HG03097 (cell line): Measurements from ENCODE around the gene RPS19.
"Not testable (repeated sequence)": the region's sequence is repeated elsewhere in the genome, so short reads cannot be mapped to it uniquely, and the experiment has no call there.

Experiments used
- ATAC-seq: cut with Tn5 transposase; IDR thresholded peaks from one replicate; pipeline ENCODE4 v1.9.1; 2021; ENCODE audit not compliant: unreplicated experiment, low FRiP score

The RPS19 gene

GRCh38 chr19:41859213-41859617 lies 840 bp upstream of the RPS19 start:
- ATAC-seq, result no peak

GRCh38 chr19:41860419-41861115 lies 512 bp downstream of the RPS19 start:
- ATAC-seq, result no peak

DNA sequence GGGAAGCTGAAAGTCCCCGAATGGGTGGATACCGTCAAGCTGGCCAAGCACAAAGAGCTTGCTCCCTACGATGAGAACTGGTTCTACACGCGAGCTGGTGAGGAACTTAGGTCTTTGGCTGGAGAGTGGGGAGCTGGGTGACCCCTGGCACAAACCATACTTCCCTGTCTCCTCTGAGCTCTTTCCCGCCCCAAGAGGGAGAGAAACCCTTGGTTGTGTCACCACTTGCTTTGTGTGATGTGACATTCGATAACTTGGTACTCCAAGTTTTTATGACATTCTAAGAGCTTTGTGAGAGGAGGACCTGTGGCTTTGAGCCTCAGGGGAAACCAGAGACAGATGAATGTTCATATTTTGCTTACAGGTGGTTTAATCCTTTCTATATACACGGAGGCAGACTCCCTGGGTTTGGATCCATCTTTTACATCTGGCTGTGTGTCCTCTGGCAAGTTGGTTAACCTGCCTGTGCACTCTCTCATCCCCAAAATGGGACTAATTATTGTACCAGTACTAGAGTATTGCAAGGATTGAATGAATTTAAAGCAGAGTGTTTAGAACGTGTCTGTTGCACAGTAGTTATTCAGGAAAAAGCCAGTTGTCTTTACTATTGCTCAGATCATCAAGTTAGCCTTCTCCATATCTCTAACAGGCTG lies 1.2 kb downstream of the RPS19 start:
- ATAC-seq, result no peak

- no peak for ATAC-seq
Measured at GRCh38 chr19:41861846-41862245, 1.8 kb downstream of the RPS19 start.

GRCh38 chr19:41862445-41862986 lies 2.5 kb downstream of the RPS19 start:
- no peak for ATAC-seq

DNA sequence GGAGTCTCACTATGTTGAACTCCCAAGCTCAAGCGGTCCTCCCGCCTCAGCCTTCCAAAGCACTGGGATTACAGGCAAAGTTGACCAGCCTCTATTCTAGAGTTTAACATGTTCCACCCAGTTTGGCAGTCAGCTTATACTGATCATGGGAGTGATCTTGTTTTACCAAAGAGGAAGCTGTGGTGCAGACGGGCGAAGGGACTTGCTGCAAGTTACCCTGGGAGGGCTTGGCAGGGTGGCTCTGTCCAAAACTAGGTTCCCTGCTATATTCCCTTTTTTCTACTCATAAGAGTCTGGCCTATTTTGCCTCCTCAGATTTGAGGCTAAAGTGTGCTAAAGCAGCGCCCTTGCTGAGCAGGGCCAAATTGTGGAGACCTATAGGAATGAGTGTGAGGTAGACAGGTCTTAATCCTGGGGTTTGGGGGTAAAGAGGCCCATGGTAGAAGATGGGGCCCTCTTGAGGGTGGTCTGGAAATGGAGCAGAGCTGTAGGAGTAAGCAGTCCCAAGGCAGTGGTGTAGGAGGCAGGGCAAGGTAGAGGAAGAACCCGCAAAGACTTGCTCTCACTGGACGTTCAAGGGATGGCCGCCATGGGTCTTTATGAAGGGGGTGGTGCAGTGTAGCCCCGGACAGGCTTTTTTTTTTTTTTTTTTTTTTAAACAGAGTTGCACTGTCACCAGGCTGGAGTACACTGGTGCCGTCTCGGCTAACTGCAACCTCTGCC lies 3.3 kb downstream of the RPS19 start:
- ATAC-seq, result no peak

- ATAC-seq, result no peak
Measured at GRCh38 chr19:41864374-41864773, 4.3 kb downstream of the RPS19 start.

DNA sequence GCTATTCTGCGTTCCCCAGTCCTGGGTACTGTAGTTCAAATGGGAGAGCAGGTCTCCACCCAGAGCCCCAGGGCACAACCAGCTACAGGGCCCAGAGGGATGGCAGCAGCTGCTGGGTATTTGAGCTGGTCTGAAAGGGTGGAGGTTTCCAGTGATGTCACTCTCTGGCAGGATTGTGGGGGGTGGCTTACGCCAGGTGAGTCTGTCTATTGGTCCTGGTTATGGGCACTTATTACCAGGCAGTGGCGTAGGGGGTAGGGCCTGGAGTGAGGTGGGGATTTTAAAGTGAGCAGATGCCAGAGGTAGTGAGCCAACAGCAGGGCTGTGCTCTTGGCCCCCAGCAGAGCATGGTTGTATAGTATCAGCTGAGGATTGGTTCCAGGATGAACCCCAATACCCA lies 6.2 kb downstream of the RPS19 start:
- ATAC-seq, result no peak

DNA sequence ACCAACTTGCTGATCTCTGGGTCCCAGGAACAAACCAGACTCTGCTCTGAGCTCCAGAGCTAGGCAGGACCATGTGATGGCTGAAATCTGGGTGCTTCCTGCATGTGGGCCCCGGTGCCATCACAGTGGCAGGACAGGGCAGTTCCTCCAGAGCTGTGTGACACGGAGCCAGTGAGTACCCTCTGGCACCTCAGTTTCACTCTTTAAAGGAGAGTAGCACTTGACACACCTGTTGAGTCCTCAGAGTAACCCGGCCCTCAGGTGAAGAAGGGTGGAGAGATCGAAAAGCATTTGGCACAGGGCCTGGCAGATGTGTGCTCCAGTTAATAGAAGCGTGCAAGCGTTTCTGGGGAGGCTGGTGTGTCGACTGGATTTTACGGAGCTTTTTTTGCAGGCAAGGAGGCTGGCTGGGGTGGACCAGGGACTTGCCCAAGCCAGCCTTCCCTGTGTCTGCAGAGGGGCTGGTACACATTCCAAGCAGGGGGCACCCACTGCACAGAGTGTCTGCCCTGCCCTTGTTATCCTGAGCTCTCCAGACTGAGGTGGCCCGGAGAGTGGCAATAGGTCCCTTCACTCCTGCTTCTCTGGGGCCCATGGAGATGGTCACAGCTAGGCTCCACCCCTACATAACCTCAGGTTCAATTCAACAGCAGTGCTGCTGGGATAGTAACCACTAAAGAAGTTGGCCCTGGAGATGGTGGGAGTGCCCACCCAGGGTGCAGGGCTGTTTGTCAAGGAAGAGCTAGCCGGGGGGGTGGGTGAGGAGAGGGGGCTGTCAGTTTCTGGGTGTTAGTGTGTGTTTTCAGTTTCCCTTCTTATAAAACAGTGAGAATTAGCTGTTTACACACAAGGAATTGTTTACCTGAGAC lies 8.3 kb downstream of the RPS19 start:
- ATAC-seq, result no peak

DNA sequence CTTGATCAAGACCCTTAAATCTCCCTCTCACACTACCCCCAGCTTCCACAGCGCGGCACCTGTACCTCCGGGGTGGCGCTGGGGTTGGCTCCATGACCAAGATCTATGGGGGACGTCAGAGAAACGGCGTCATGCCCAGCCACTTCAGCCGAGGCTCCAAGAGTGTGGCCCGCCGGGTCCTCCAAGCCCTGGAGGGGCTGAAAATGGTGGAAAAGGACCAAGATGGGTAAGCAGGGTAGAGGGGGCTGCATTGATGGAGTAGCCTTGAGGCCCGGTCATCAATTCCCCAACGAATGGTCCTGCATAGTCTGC lies 8.9 kb downstream of the RPS19 start:
- no peak for ATAC-seq

DNA sequence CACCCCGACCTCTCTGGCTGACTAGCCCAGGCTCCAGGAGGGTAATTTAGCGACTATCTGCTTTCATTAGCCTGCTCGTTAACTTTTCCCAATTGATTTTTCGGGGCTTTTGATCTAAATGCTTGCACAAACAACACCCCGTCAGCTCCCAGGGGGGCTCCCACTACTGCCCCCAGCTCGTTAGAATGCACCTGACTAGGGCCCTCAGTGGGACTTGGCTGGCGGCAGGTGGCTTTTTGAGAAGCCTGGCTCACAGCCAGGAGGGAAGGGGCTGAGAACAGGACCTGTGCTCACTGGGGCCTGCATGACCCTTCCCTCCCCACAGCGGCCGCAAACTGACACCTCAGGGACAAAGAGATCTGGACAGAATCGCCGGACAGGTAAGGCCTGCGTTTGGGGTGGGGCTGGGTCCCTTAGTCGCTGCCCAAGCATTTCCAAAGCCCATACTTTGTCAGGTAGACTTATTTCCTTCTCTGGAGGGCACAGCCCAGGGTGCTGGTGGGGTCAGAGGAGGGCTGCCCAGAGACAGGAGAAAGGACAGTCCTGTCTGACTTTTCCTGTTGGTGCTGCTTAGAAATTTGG lies 9.4 kb downstream of the RPS19 start:
- no peak for ATAC-seq

DNA sequence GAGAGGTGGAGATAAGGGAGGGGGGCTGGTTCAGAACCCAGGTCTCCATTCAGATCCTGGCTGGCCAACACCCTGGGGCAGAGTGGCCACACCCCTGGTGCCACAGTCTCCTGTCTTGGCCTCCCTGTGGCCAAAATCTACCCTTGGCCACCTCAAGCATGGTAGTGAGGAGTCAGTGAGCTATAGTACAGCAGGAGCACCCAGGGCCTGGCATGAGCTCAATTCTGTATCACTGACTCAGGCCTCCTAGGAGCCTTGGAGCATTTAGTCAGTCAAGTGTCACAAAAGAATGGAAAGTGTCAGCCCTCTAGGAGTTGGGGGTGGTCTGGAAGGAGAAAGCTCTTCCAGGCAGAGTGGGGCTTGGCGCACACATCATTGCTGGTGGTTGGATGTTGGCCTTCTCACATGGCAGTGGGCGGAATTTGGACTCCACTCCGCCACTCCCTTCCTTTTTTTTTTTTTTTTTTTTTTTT lies 10.4 kb downstream of the RPS19 start:
- ATAC-seq, result no peak

DNA sequence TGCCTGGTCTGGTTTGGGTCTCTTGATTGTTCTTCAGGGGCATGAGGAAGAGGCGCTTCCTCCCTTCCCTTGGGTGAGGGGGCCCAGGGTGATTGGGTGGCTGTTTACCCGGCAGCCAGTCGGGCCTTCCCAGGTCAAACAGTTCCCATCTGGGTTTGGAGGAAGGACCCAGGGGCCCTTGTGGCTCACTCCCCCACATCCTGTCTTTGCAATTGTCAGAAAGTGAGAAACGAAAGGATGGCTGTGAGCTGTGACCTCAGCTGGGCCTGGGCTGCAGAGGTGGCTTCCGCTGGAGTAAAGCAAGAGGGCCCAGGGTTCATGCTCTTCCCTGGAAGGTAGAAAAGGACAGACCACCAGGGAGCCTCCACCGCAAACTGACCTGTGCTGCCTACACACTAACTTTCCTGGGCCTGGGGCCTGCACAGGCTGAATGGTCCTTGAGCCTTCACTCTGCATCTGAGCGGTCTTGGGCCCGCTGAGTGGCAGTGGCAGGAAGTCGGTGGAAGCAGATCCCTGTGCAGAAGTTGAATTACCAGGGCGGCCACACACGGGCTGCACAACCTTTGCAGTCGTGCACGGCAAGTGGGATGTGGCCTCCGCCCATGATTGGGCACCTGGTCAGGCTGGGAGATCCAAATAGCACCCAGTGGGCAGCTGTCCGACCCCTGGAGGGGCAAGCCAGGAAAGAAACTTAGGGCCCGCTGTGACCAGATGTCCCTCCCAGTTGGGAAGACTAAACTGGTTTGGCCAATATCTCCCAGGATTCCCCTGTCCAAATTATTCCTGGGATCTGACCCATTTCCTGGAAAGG lies 11.7 kb downstream of the RPS19 start:
- ATAC-seq, result peak; percentile 35

- ATAC-seq, result no peak
Measured at GRCh38 chr19:41872384-41872774, 12.3 kb downstream of the RPS19 start.

DNA sequence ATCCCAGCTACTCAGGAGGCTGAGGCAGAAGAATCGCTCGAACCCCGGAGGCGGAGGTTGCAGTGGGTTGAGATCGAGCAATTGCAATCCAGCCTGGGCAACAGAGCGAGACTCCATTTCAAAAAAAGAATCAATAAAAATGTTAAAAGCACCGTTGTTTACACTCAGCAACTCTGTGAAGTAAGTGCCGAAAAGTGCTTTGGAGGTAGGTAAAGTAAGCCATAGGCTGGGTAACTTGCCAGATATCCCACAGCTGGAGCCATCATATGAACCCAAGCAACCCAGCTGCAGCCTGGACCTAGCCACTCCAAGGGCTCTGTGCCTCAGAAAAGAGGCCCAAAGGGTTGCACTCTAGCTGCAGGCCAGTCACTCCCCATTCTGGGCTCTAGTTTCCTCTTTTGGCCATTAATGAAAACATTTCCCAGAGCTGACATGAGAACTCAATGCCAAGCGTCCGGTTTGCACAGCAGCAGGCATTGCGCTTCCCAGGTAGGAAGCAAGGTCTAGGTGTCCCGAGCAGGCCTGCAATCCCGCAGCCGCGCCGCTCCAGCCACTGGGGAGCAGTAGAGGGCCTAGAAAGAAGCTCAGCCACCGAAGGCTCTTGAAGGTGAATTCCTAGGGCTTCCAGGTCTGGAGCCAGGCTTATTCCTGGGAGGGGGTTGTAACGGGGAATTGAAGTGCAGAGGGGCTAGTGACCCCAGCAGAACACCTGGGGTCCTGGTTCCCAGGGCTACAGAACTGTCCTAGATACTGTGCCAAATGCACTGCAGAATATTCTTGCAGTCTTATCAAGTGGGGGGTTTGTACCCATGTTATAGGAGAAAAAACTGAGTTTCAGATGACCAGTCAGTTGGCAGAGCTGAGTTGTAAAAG lies 13.0 kb downstream of the RPS19 start:
- ATAC-seq, result no peak

DNA sequence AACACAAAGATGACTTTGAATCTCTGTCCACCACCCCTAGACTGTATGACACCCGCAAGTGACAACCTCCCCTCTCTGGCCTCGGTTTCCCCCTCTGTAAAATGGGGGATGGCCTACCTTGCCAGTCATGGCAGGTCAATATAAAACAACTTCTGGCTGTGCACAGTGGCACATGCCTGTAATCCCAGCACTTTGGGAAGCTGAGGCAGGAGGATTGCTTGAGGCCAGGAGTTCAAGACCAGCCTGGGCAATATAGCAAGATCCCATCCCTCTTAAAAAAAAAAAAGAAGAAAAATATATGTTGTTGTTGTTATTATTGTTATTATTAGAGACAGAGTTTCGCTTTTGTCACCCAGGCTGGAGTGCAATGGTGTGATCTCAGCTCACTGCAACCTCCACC lies 15.9 kb downstream of the RPS19 start:
- ATAC-seq, result not testable (repeated sequence)

GRCh38 chr19:41876847-41877832 lies 17.1 kb downstream of the RPS19 start, which contains the start of gene CD79A:
TSS of gene CD79A (plus strand) at chr19:41877279. CDS start at chr19:41877305, 26 bp downstream.
- ATAC-seq, result peak; percentile 55
